GM23248 (cell line): ENCODE data around the gene PCSK9. TPM values are rescaled to one million over a fixed set of nuclear protein-coding genes. Genes with fewer than 3 reads are reported as not detected.

Experiments used
- DNase-seq: peaks from one replicate; pipeline ENCODE4 v3.0.0-alpha.2; 2015
- H2AFZ ChIP-seq: fragments of 200-600 bp; sonication (generic); 2 replicates; pipeline ENCODE4 v1.6.1; 2016; ENCODE audit warnings: antibody characterized with exemption
- H3F3A ChIP-seq: fragments of 200-600 bp; sonication (generic); 2 replicates; pipeline ENCODE4 v1.6.1; 2016; ENCODE audit warnings: mild to moderate bottlenecking, antibody characterized with exemption, mixed run types; ENCODE audit not compliant: insufficient read depth
- H3K27ac ChIP-seq: fragments of 200-600 bp; sonication (generic); 2 replicates; pipeline ENCODE4 v1.5.1; 2016; ENCODE audit warnings: mild to moderate bottlenecking
- H3K27me3 ChIP-seq: fragments of 200-600 bp; sonication (generic); replicated peaks from 2 replicates; pipeline ENCODE4 v1.6.1; 2016; ENCODE audit warnings: mild to moderate bottlenecking; ENCODE audit not compliant: insufficient read depth
- H3K36me3 ChIP-seq: fragments of 200-600 bp; sonication (generic); 2 replicates; pipeline ENCODE4 v1.6.1; 2016; ENCODE audit warnings: low read depth, mild to moderate bottlenecking
- H3K4me1 ChIP-seq: fragments of 200-600 bp; sonication (generic); 2 replicates; pipeline ENCODE4 v1.6.1; 2016; ENCODE audit warnings: mild to moderate bottlenecking; ENCODE audit not compliant: insufficient read depth
- H3K4me2 ChIP-seq: fragments of 200-600 bp; sonication (generic); one replicate; pipeline ENCODE4 v1.6.1; 2016; ENCODE audit warnings: mild to moderate bottlenecking; ENCODE audit not compliant: unreplicated experiment
- H3K4me3 ChIP-seq: fragments of 200-600 bp; sonication (generic); 2 replicates; pipeline ENCODE4 v1.5.1; 2016; ENCODE audit warnings: mild to moderate bottlenecking
- H3K79me2 ChIP-seq: fragments of 200-600 bp; sonication (generic); 2 replicates; pipeline ENCODE4 v1.6.1; 2016; ENCODE audit warnings: mild to moderate bottlenecking; ENCODE audit not compliant: insufficient read depth
- H3K9ac ChIP-seq: fragments of 200-600 bp; sonication (generic); 2 replicates; pipeline ENCODE4 v1.6.1; 2016; ENCODE audit warnings: mild to moderate bottlenecking
- H3K9me2 ChIP-seq: fragments of 200-600 bp; sonication (generic); 2 replicates; pipeline ENCODE4 v1.6.1; 2016; ENCODE audit warnings: mixed run types, mild to moderate bottlenecking, moderate library complexity; ENCODE audit not compliant: insufficient read depth
- H3K9me3 ChIP-seq: fragments of 200-600 bp; sonication (generic); one replicate; pipeline ENCODE4 v1.6.1; 2017; ENCODE audit warnings: low read depth
- H4K20me1 ChIP-seq: fragments of 200-600 bp; sonication (generic); 2 replicates; pipeline ENCODE4 v1.6.0; 2016; ENCODE audit not compliant: insufficient read depth
- EZH2 ChIP-seq: fragments of 200-600 bp; sonication (generic); IDR thresholded peaks from 2 replicates; pipeline ENCODE4 v1.6.1; 2018; ENCODE audit warnings: antibody characterized with exemption, mild to moderate bottlenecking; ENCODE audit not compliant: insufficient read depth, poor library complexity, severe bottlenecking
- EZH2phosphoT487 ChIP-seq: fragments of 200-600 bp; sonication (generic); IDR thresholded peaks from 2 replicates; pipeline ENCODE4 v1.6.1; 2018; ENCODE audit warnings: antibody characterized with exemption, moderate library complexity, mild to moderate bottlenecking, low read depth; ENCODE audit not compliant: insufficient read depth
- WGBS, 2 experiments: methylation state at CpG; one replicate each; pipeline ENCODE4 v1.1.6; 2015 to 2017; ENCODE audit warnings: low lambda C conversion rate in 2 of 2, low coverage in 1 of 2; ENCODE audit errors: missing lambda C conversion rate in 2 of 2; 5-methylcytosine and 5-hydroxymethylcytosine counted together
- in situ Hi-C: fragments of 300-500 bp; cut with MboI; formaldehyde crosslinking; loops from 2 replicates; pipeline ENCODE4 v1.15.0; 2020
- polyA plus RNA-seq: library from polyadenylated mRNA; unstranded; fragments of >200 nt; fragmentation: Nextera tagmentation; extraction: Ambion mirVana; gene quantifications from 2 replicates; pipeline ENCODE4 v1.2.1, GENCODE V29; 2016
- total RNA-seq: library from RNA; depleted of rRNA; stranded (reverse); fragments of >200 nt; shearing (Covaris generic); gene quantifications from 2 replicates; pipeline ENCODE4 v1.2.3, GENCODE V29; 2014; rRNA removed

PCSK9 gene
- total RNA-seq (0.11 and 0.25 TPM in 2 replicates), polyA plus RNA-seq (0.16 TPM in 2 replicates)

DNA sequence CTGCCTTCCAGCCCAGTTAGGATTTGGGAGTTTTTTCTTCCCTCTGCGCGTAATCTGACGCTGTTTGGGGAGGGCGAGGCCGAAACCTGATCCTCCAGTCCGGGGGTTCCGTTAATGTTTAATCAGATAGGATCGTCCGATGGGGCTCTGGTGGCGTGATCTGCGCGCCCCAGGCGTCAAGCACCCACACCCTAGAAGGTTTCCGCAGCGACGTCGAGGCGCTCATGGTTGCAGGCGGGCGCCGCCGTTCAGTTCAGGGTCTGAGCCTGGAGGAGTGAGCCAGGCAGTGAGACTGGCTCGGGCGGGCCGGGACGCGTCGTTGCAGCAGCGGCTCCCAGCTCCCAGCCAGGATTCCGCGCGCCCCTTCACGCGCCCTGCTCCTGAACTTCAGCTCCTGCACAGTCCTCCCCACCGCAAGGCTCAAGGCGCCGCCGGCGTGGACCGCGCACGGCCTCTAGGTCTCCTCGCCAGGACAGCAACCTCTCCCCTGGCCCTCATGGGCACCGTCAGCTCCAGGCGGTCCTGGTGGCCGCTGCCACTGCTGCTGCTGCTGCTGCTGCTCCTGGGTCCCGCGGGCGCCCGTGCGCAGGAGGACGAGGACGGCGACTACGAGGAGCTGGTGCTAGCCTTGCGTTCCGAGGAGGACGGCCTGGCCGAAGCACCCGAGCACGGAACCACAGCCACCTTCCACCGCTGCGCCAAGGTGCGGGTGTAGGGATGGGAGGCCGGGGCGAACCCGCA is at the start of gene PCSK9:
Gene PCSK9, plus strand, starts transcription at position 207 of the 741 bp plus-strand sequence. Its CDS starts 290 bp downstream, at position 497.
- H3K36me3 ChIP-seq, result no peaks in the 10 kb centered on the region
- peaks cover 76% of the 10 kb centered on the region for H3K27me3 ChIP-seq
- H3K4me2 ChIP-seq, result peak within 1 kb of the TSS; percentile 68
- 7 to 8% methylated on average over 59 to 62 of the region's 67 CpGs for WGBS, 2 experiments
- TF ChIP-seq EZH2phosphoT487 (no peak), EZH2 (peak; percentile 40)
- no peaks in the 10 kb centered on the region for H3K9me3 ChIP-seq
- no peak within 1 kb of the TSS for H3K9ac ChIP-seq
- DNase-seq, result peak; percentile 45
- no peaks in the 10 kb centered on the region for H3F3A ChIP-seq
- peak within 1 kb of the TSS; percentile 16; the same call in 1 of the 2 replicates for H2AFZ ChIP-seq
- no peaks in the 10 kb centered on the region for H3K9me2 ChIP-seq
- peak within 1 kb of the TSS; percentile 31; the same call in 1 of the 2 replicates for H3K4me3 ChIP-seq
- H3K27ac ChIP-seq, result no peak within 1 kb of the TSS
- in situ Hi-C loops, result no loop called here
- H3K4me1 ChIP-seq, result no peaks in the 10 kb centered on the region
- H3K79me2 ChIP-seq, result no peaks in the 10 kb centered on the region
- H4K20me1 ChIP-seq, result no peaks in the 10 kb centered on the region

- no peaks in the 10 kb centered on the region for H4K20me1 ChIP-seq
- H3K36me3 ChIP-seq, result no peaks in the 10 kb centered on the region
- H3K9me3 ChIP-seq, result no peaks in the 10 kb centered on the region
- H3K9me2 ChIP-seq, result no peaks in the 10 kb centered on the region
- no peak overlapping the region for H3K4me3 ChIP-seq
- no peaks in the 10 kb centered on the region for H3K27me3 ChIP-seq
- H2AFZ ChIP-seq, result no peak overlapping the region
- H3K27ac ChIP-seq, result no peak overlapping the region
- in situ Hi-C loops, result no loop called here
- DNase-seq, result peak; percentile 17
- no peak overlapping the region for H3K9ac ChIP-seq
- no peaks in the 10 kb centered on the region for H3K4me1 ChIP-seq
- WGBS, 2 experiments, result 69 to 71% methylated on average over 12 to 13 of the region's 13 CpGs
- no peak overlapping the region for H3K4me2 ChIP-seq
- no peaks in the 10 kb centered on the region for H3F3A ChIP-seq
- H3K79me2 ChIP-seq, result no peaks in the 10 kb centered on the region
- TF ChIP-seq EZH2, result no peak
These were observed 49.2 kb upstream of the PCSK9 start for GRCh38 chr1:54989968-54990810.

GRCh38 chr1:54990916-54991315 is 48.4 kb upstream of the PCSK9 start:
- in situ Hi-C loops, result no loop called here
- Histone ChIP-seq H3K9ac (no peak overlapping the region), H3K79me2 (no peaks in the 10 kb centered on the region), H3K4me2 (no peak overlapping the region), H3K27me3 (no peaks in the 10 kb centered on the region), H3K36me3 (no peaks in the 10 kb centered on the region), H4K20me1 (no peaks in the 10 kb centered on the region), H3K27ac (no peak overlapping the region), H3F3A (no peaks in the 10 kb centered on the region), H3K4me3 (no peak overlapping the region), H3K9me2 (no peaks in the 10 kb centered on the region), H2AFZ (no peak overlapping the region), H3K9me3 (no peaks in the 10 kb centered on the region), H3K4me1 (no peaks in the 10 kb centered on the region)
- TF ChIP-seq EZH2 (no peak), EZH2phosphoT487 (no peak)
- DNase-seq, result no peak
- WGBS, 2 experiments, result 68 to 85% methylated on average over 4 of the region's 4 CpGs

DNA sequence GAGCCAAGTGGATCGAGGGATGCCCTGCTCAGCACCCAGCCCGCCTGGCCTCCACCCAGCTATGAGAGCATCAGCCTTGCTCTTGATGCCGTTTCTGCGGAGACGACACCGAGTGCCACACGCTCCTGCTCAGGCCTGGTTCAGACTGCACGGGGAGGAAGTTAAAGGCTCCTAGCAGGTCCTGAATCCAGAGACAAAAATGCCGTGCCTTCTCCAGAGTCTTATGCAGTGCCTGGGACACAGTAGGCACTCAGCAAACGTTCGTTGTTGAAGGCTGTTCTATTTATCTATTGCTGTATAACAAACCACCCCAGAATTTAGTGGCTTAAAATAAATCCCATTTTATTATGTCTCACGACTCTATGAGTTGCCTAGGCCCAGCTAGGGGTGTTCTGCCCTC is 47.4 kb upstream of the PCSK9 start:
- no peaks in the 10 kb centered on the region for H3K9me3 ChIP-seq
- no peaks in the 10 kb centered on the region for H3K27me3 ChIP-seq
- H3K79me2 ChIP-seq, result no peaks in the 10 kb centered on the region
- H2AFZ ChIP-seq, result no peak overlapping the region
- H4K20me1 ChIP-seq, result no peaks in the 10 kb centered on the region
- in situ Hi-C loops, result no loop called here
- H3F3A ChIP-seq, result no peaks in the 10 kb centered on the region
- no peaks in the 10 kb centered on the region for H3K9me2 ChIP-seq
- no peak overlapping the region for H3K9ac ChIP-seq
- H3K4me1 ChIP-seq, result no peaks in the 10 kb centered on the region
- H3K27ac ChIP-seq, result no peak overlapping the region
- H3K4me3 ChIP-seq, result no peak overlapping the region
- no peaks in the 10 kb centered on the region for H3K36me3 ChIP-seq
- 71 to 75% methylated on average over 12 of the region's 12 CpGs for WGBS, 2 experiments
- no peak overlapping the region for H3K4me2 ChIP-seq
- no peak for TF ChIP-seq EZH2
- no peak for TF ChIP-seq EZH2phosphoT487
- DNase-seq, result no peak
